AML-193 (cell line): Measurements from ENCODE around the gene BTBD9.
A peak's percentile ranks its signal among the peaks of the same experiment; 100 is the strongest.

Experiments used
- DNase-seq, 2 experiments: peaks; one replicate each; lab custom pipeline; 2025; lab: John Stamatoyannopoulos, UW

The BTBD9 gene

DNA sequence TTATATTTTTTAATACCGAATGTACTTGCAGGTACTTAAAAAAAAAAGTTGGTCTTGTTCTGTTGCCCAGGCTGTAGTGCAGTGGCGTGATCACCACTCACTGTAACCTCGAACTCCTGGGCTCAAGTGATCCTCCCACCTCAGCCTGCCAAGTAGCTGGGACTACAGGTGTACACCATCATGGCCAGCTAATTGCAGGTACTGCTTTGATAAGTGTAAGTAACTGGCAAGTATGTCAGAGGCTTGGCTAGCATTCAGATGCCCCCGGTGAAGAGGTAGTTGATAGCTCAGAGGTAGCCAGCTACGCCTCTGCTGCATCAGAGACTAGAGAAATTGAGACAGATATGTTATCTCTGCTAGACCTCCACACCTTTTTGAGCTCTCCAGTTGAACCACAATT is 40.5 kb downstream of the BTBD9 start:
- no peak for DNase-seq

DNA sequence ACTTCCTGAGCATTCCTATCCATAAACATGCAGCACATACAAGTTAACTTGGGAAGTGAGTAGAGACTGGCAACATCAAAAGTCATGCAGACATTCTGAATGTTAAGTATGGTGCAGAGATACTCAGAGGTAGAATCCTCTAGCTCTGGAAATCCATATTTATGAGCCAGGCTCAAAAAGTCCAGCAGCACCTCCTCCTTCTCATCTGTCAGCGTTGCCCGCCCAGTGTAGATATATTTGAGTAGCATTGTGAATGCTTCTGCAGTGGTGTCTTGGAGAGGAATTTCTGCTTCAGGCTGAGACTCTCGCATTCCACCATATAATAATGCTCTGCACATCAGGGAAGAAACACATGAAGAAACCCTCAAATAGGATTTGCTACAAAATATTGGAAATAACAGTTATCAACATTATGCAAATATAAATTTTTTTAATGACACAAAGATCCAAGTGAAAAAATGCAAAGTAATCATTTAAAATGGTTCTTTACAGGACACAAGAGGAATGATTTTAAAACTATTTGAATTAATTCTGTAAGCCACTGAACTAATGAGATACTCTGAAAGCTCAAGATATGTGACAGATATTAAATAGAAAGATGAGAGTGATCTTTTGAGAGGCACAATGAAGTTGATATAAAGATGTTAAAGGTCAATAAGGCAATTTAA is 45.6 kb downstream of the BTBD9 start:
- no peak for DNase-seq

- DNase-seq, result no peak
Measured at GRCh38 chr6:38593409-38593808, 46.3 kb downstream of the BTBD9 start.

DNA sequence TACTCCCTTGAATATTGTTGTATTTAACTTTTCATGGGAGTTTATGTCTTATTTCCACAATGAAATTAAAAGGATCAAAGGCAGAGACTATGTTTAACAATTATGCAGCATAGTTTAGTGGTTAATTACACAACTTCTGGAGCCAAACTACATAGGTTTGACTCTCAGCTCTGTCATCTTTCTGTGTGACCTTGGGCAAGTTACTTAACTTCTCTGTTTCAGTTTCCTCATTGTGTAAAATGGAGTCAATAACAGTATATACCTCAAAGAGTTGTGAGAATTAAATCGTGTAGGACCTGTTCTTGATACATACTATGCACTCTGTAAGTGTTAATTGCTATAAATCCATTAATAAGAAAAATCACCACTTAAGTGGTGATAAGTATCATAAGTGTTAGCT is 48.3 kb downstream of the BTBD9 start:
- DNase-seq, result no peak

DNA sequence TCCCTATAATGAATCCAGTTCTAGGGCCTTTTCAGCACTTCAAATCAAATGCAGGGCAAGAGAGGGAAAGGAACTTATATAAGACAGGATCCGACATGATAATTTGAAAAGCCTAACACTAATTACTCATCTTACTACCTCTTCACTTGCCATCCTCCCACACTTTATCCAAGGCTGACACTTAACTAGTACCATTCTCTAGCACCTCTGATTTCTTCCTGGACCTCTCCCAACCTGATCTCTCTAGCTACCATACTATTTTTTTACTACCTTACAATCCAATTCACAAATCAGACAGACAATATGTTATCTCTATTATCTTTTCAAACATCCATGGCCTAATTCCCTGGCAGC is 50.4 kb downstream of the BTBD9 start:
- no peak for DNase-seq

DNA sequence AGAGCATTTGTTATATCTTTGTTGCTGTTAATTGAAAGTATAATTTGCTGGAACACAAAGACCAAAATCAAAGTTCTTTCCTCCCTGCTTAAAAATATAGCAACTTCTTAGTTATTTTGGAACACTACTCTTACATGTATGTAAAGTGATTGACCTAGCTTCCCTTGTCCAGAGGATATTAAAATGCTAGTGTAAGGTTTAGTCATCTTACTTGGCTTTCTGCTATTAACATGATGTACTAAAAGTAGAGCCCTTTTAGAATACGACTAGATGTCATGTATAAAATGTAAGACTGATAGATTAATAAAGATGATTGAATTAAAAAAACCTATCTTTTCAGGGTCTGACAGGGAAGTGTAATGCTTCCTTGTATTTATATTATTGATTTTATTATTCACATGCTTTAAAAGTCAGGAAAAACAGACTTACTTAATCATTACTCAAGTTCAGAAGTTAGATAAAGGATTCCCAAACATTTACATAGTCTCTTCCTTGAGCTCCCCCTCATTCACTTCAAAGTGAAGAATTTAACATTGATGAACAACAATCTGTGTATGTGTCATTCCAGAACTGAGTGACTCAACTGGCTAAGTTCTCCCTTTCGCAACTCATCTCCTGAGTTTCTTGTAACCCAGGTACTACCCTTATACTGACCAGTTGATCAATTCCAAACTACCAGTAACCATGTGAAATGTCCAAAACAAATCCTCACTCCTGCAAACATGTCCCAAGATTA is 50.9 kb downstream of the BTBD9 start:
- DNase-seq, result no peak

DNA sequence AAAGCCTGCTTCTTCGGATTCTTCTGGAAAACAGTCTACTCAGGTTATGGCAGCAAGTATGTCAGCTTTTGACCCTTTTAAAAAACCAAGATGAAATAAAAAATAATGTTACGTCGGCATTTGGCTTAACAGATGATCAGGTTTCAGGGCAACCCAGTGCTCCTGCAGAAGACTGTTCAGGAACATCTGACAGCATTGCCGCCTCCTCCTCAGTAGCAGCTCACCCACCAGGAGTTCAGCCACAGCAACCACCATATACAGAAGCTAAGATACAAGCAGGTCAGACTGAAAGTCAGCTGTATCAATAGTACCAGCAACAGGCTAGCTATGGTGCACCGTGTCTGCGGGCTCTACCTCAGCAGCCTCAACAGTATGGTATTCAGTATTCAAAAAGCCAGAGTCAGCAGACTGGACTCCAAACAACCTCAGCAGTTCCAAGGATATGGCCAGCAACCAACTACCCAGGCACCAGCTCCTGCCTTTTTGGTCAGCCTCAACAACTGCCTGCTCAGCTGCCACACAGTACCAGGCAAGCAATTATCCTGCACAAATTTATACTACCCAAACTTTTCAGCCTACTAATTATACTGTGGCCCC is 51.9 kb downstream of the BTBD9 start:
- DNase-seq, result no peak

DNA sequence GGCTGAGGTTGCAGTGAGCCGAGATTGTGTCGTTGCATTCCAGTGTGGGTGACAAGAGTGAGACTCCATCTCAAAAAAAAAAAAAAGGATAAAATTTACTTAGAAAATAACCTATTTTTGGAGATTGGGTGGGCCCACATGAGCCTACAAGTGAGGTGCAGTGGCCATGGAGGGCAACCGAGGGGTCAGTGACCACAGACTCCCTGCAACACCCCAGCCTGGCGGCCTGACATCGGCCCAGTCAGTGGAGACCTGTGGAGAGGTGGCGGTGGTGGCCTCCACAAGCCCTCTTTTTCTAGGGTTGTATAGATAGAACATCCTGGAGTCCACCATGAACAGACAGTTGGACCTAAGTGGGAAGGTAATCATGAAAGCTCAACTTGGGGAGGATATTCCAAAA is 52.7 kb downstream of the BTBD9 start:
- DNase-seq, result no peak

DNA sequence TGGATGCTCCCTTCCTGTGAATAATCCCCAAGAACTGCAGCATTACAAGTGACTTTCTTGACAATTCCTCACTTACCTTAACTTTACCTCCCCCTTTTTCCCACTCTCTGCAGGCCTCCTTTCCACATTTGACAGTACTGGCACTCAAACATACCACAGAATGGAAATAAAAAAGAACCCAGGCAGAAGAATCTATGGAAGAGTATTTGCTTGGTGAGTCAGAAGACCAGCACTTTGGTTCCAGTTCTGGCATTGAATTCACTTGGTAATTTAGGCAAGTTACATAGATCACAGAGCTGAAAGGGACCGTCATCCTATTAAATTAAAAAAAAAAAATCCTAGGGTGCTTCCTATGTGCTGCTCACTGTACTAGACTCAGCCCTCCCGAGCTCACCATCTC is 55.0 kb downstream of the BTBD9 start:
- DNase-seq, result no peak

GRCh38 chr6:38583523-38583922 is 56.2 kb downstream of the BTBD9 start:
- no peak for DNase-seq

DNA sequence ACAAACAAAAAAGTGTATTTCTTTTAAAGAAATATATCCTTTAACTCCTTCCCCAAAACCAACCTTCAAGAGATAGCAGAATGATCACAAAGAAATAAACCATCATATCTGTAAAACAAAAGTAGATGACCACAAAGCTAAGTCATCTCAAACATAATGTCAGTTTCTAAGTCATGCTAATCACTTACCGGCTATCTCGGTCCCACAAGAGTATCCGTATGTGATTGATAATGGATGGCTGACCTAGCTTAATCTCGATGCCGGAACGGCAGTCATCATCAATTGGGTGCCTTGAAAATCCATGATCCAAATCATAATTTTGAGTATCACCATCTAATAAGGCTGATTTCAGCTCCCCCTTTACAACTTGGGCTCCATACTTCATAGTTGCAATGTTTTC is 59.7 kb downstream of the BTBD9 start:
- no peak for DNase-seq

DNA sequence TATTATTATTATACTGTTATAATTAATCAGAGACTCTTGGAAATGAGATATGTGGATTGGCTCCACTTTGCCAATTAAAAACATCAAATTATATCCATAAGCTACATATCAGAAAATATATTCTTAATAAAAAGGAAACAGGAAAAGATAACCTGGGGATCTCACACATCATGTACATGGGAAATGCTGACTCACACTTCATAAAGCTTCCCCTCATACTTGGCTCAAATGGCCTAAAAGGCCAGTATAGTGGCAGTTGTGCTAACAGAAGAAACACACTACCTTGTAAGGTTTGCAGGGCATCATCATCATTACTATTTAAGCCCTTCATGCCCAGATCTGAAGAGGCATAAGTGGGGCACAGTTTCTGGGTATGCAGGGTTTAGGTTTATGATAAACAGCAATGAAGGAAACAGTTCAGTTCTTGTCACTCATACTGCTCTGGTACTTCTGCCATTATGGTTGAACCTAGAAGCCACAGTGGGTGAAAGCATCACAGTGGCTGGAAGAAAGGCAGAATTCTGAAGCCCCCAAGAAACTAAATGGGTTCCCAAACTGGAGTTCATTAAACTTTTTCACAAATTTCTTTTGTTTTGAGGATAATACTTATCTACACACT is 60.6 kb downstream of the BTBD9 start:
- no peak for DNase-seq

GRCh38 chr6:38578075-38578474 is 61.7 kb downstream of the BTBD9 start:
- DNase-seq, result no peak

- DNase-seq, result no peak
Measured at GRCh38 chr6:38577492-38577891, 62.2 kb downstream of the BTBD9 start.

GRCh38 chr6:38573801-38574395 is 65.8 kb downstream of the BTBD9 start:
- no peak for DNase-seq

DNA sequence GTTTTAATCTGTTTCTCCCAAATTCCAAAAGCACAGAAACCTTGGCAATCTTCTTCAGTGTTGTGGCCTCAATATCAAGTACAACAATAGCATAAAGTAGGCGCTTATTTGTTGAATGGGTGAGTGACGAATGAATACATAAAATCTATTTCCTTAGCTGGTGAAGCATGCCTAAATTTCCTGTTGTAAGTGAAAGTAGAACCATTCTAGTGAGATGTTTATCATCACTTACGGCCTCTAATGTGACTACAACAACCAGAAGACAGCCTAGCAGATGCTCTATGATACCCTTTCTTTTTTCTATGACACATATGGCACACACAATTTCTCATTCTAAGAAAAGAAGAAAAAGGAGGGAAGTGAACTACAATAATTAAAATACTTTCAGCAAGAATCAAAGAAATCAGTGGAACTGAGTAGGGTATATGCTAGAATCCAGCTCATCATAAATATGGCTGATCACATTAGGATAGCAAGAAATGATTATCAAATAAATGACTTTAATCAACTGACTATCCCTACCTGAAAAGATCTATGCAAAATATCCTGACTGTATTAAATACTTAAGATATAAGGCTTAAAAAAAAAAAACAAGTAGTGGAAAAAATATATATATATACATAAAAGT is 67.4 kb downstream of the BTBD9 start:
- DNase-seq, result no peak

- DNase-seq, result no peak
Measured at GRCh38 chr6:38571721-38572120, 68.0 kb downstream of the BTBD9 start.

DNA sequence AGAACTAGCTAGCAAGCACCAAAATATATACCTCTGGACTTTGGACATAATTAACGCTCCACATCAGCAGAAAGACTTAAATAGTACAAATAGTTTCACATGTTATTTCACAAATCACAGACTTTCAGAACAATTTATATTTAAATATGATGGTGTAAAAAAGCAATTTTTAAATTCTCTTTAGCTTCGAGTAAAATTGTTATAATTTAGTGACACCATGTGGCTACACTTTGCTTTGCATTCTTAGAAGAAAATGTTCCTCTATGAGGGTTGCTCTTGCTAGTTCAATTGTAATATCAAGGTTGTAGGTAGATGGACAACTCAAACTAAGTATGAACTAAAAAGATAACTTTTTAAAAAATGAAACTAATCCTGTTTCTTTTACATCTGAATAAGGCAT is 69.0 kb downstream of the BTBD9 start:
- peak; percentile 33 to 36 for DNase-seq

- no peak for DNase-seq
Measured at GRCh38 chr6:38567436-38567835, 72.3 kb downstream of the BTBD9 start.

- no peak for DNase-seq
Measured at GRCh38 chr6:38566295-38567030, 73.3 kb downstream of the BTBD9 start.

DNA sequence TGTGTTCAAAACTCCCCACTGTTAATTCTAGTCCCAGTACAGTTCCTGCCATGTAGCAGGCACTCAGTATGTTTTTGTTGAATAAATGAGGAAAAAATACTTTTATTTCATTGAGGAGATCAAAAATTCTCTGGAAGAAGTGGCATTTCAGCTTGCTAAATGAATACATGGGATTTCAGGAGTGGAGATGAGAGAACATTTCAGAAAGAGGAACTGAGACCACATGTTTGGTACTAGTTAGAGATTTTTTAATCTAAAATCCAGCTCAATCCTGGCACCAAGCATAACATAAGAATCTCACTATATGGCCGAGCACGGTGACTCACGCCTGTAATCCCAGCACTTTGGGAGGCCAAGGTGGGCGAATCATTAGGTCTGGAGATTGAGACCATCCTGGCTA is 75.4 kb downstream of the BTBD9 start:
- no peak for DNase-seq

GRCh38 chr6:38555606-38556005 is 84.1 kb downstream of the BTBD9 start:
- no peak for DNase-seq
